NOMO-1 treated with dmso at 0.1 percent for 144 hours (cell line): Measurements from ENCODE around the gene TSPAN18.

Experiments used
- DNase-seq: peaks from one replicate; lab custom pipeline; 2025; ENCODE audit not compliant: unreplicated experiment; lab: John Stamatoyannopoulos, UW

Gene TSPAN18

DNA sequence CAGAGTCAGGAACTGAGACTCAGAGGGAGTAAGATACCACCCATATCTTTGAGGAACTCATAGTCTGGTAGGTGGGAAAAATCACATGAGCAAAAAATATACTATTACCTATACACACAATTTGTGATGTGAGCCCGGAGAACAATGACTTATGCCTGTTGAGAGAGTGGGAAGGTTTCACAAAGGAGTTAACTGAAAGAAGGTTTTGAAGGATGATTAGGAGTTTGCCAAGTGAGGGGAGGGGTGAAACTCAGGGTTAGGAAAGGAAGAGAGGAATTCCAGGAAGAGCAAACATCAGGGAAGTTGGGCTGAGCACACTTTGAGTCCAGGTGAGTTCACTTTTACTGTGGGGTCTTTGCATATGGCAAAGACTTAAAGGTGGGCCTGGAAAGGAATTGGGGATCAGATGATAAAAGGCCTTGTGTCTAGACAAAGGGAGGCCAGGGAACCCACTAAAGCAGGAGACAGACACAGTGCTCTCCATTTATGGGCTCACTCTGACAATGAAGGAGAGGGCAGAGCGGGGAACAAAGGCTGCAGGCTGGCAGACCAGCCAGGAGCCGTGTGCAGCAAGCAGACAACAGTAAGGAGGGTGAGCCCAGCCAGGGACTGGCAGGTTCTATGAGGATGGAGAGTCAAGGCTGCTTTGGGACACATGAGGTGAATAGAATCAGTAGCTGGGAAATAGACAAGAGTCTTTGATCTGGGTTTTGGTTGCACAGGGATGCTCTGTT is 33.1 kb downstream of the TSPAN18 start:
- DNase-seq = no peak

GRCh38 chr11:44760477-44760872 is 33.7 kb downstream of the TSPAN18 start:
- DNase-seq = no peak

GRCh38 chr11:44760917-44761550 is 34.3 kb downstream of the TSPAN18 start:
- no peak for DNase-seq

DNA sequence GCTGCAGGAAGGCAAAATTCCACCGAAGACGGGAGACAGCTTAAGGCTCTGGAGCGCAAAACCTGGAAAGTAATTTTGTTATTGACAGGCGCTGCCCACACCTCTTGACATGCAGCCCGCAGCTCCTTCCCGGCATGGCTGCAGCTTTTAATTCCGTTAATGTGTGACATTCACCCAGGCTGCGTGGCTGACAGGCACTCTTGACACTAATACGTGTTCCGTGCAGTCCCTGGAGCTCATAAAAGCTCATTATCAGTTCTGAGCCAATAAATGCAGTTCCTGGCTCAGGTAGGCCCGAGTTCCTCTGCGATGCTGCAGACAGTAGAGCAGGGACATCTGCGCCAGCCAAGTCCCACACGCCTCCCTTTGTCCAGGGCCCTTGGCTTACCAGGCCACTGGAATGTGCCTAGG is 34.8 kb downstream of the TSPAN18 start:
- DNase-seq = no peak

GRCh38 chr11:44763121-44763820 is 36.5 kb downstream of the TSPAN18 start:
- DNase-seq = no peak

DNA sequence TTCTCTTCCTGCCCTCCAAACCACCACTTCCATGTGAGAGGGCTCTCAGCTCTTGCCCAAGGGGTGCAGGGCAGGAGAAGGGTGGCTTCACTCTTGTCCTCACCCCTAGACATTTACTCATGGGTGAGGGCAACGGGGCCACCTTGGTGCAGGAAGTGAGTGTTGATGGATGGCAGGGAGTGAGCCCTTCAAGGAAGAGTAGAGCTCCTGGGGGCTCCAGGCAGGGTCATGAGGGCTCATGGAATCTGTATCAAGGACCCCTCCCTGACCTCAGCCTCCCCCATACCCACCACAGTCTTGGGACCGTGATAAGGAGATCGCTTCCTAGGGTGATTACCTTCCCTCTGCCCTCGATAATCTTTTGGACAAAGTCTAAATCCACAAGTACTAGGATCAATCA is 37.8 kb downstream of the TSPAN18 start:
- no peak for DNase-seq

DNA sequence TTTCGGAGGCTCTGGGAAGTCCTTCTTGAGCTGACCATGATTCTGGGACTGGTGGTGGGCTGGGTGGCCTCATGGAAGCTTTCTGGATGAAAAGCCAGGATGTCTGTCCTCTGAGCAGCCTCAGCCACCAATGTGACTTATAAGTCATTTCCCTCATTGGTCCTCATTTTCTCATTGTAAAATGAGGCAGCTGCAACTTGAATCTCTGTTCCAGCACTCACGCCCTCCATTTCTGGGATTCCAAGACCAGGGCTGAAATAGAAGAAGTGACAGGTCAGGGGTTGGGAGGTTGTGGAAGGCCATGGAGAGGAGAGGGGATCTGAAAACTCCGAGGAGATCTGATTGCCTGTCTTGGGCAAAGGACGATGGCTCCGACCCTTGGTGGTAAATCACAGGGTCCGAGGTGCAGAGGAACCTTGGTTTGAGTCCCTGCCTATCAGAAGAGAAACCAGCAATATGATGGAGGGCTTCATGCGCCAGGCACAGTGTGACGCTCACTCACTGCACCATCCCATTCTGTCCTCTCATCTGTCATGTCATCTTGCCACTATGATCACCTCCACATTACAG is 38.3 kb downstream of the TSPAN18 start:
- no peak for DNase-seq

DNA sequence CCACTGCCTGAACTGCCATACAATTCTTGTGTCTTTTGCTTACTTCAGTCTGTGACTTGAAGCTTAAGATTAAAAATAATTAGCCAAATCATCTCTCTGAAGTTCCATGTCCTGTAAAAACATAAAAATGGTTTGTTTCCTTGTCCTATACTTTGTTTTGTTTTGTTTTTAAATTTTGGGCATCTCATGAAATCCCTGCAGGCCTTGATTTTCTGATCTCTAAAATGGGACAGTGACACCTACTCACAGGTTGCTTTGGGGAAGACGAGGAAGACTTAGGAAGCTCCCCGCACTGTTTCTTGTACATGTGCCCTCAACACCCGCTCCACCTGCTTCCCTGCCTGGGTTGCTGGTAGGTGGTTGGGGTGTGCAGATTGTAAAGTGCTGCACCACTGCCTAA is 38.9 kb downstream of the TSPAN18 start:
- no peak for DNase-seq

- DNase-seq = no peak
These were observed 39.6 kb downstream of the TSPAN18 start for GRCh38 chr11:44766112-44766971.

- DNase-seq = no peak
These were observed 40.2 kb downstream of the TSPAN18 start for GRCh38 chr11:44766972-44767278.

- no peak for DNase-seq
These were observed 40.7 kb downstream of the TSPAN18 start for GRCh38 chr11:44767421-44767820.

GRCh38 chr11:44770401-44770800 is 43.6 kb downstream of the TSPAN18 start:
- DNase-seq = no peak

- DNase-seq = no peak
These were observed 44.5 kb downstream of the TSPAN18 start for GRCh38 chr11:44771252-44771734.

- DNase-seq = no peak
These were observed 45.1 kb downstream of the TSPAN18 start for GRCh38 chr11:44771841-44772240.

DNA sequence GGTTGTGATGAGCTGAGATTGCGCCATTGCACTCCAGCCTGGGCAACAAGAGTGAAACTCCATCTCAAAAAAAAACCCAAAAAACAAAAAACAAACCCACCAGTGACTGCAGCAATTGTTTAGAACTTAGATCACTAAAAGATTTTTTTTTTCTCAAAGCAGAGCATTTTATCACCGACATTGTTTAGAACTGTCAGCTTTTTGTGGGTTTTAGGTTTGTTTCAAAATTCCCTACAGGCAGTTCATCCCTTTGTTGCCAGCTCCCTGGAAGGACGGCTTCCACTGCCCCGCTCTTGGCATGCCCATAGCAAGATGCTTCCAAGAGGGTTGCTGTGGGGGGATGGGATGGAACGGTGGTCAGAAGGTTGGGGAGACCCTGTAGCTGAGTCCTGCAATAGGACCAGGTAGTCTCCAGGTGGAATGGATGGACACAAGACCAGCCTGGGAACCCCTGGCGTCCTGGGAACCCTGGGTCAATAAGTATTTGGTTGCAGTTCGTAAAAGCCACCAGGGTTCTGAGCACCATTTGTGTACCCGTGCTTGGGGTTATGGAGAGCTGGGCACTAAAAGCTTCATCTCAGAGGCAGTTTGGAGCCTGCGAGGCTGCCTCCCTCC is 46.7 kb downstream of the TSPAN18 start:
- DNase-seq = no peak

GRCh38 chr11:44774108-44774507 is 47.3 kb downstream of the TSPAN18 start:
- no peak for DNase-seq

- no peak for DNase-seq
These were observed 48.0 kb downstream of the TSPAN18 start for GRCh38 chr11:44774731-44775130.

DNA sequence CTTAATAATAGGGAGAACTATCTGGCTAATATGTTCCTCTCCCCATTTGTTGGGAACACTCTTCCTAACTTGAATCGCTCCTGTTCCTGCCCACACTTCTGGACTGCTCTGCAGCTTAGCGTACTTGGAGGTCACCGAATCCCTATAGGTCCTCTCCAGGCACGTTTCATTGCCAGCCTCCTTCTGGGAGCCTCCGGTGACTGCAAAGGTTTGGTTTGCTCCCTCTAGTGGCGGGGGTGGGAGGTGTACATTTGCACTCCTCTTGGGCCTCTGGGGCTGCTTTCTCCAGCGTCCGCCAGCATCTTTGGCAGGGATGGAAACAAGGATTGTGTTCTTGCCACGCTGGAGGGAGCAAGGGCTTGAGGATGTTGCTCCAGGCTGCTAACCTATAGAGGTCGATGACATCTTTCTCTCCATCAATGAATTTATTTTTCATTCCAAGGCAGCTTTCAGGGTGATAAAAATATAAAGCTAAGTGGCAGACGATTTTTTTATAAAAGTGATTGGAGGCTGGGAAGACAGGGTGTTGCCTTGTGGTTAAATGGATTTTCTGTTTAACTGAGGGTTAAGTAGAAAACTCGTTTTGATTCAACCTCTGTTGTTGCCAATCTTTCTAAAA is 48.7 kb downstream of the TSPAN18 start:
- no peak for DNase-seq

- no peak for DNase-seq
These were observed 49.3 kb downstream of the TSPAN18 start for GRCh38 chr11:44775985-44776446.
